ENCODE data around the gene ADRM1.

ADRM1 gene

DNA sequence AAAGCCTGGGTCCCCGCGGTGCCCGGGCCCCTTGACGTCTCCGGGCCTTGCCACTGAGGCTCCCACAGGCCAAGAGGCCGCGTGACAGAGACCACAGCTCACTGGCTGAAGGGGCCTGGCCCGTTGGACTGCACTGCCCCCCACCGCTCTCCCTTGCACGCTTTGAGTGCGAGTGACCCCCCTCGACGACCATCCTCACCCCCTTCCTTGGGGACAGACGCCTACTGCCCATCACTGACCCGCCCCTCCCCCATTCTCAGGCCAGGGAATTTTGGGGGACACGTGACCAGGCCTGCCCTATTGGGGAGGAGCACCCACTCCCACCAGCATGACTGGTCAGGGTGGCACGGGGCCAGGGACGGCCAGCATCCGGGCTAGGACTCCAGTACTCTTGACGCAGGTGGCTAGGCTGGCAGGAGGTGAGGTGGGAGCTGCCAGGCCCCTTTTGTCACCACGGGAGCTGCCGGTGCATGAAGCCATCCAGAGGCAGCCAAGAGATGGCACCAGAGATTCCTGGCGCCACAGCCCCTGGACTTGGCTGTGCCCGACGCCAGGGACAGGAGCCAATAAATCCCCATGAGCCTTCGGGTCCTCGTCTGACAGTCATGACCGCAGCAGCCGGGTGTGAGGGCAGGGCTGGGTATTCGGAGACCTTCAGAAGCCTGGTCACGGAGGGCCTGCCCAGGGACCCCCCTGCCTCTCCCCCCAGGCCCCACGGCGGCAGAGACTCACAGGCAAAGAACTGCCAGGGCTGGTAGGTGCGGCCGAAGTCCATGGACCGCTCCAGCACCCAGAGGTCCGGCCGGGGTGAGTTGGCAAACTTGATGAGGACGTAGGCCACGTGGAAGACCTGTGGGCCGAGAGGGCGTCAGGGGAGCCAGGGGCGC is 49.8 kb downstream of the ADRM1 start:
- Histone ChIP-seq H3K4me1 (ENCODE audit: insufficient read depth, low read length, severe bottlenecking) (no peaks in the 10 kb centered on the region), H3K27me3 (ENCODE audit: insufficient read depth, low read length) (peaks cover 7% of the 10 kb centered on the region; the same call in 1 of the 2 replicates), H3K4me2 (ENCODE audit: low read length) (no peak overlapping the region), H3F3A (ENCODE audit: insufficient read depth, low read length) (no peaks in the 10 kb centered on the region), H3K9me3 (ENCODE audit: low read length) (no peaks in the 10 kb centered on the region), H3K36me3 (ENCODE audit: insufficient read depth, low read length) (no peaks in the 10 kb centered on the region), H2AFZ (ENCODE audit: low read length) (no peak overlapping the region), H4K20me1 (ENCODE audit: insufficient read depth, low read length) (no peaks in the 10 kb centered on the region), H3K4me3 (ENCODE audit: low read depth, low read length, poor library complexity, severe bottlenecking) (no peak overlapping the region), H3K9ac (ENCODE audit: low read length) (no peak overlapping the region), H3K79me2 (ENCODE audit: insufficient read depth, low read length) (no peaks in the 10 kb centered on the region), H3K9me2 (ENCODE audit: low read depth, low read length) (no peaks in the 10 kb centered on the region), H3K27ac (ENCODE audit: low read depth, low read length, poor library complexity, severe bottlenecking) (no peak overlapping the region)
- no peak for TF ChIP-seq EZH2 (IDR thresholded peaks at IDR 0.05; ENCODE audit: borderline replicate concordance, low read length)
- TF ChIP-seq, protein P1, sequence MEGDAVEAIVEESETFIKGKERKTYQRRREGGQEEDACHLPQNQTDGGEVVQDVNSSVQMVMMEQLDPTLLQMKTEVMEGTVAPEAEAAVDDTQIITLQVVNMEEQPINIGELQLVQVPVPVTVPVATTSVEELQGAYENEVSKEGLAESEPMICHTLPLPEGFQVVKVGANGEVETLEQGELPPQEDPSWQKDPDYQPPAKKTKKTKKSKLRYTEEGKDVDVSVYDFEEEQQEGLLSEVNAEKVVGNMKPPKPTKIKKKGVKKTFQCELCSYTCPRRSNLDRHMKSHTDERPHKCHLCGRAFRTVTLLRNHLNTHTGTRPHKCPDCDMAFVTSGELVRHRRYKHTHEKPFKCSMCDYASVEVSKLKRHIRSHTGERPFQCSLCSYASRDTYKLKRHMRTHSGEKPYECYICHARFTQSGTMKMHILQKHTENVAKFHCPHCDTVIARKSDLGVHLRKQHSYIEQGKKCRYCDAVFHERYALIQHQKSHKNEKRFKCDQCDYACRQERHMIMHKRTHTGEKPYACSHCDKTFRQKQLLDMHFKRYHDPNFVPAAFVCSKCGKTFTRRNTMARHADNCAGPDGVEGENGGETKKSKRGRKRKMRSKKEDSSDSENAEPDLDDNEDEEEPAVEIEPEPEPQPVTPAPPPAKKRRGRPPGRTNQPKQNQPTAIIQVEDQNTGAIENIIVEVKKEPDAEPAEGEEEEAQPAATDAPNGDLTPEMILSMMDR (IDR thresholded peaks at IDR 0.05; ENCODE audit: low read length), result no peak

DNA sequence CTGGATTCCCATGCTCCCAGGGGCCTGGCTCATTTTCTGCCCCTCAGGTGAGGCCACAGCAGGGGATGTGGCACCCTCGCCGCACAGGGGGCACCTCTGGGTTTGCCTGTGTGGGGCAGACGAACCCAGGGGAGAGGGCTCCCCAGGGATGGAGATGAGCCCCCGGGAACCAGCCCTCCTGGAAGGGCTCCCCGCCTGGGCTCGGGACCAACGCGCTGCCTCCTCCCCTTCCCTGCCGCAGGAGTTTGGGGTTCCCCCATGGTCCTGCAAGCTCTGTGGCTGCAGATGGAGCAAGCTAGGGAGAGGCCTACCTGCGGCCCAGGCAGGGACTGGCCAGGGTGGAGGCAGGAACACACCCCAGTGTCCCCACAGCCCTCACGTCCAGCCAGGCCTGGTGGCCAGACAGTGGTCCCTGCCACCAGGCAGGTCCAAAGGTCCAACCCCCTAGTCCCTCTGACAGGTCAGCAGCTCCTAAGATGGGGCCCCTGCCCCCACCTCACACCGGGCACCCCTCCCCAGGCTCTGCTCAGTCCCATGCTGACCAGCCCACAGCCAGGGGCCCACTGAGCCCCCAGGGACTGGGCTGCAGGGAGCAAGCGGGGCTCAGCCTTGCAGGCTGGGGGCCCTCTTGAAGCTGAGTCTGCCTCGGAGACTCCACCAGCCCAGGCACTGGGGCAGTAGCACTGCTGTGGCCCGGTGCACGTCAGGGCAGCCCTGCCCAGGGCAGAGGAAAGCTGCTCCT is 50.7 kb downstream of the ADRM1 start:
- Histone ChIP-seq H3K9ac (ENCODE audit: low read length) (no peak overlapping the region), H3K4me1 (ENCODE audit: insufficient read depth, low read length, severe bottlenecking) (no peaks in the 10 kb centered on the region), H3K9me3 (ENCODE audit: low read length) (no peaks in the 10 kb centered on the region), H3K4me2 (ENCODE audit: low read length) (no peak overlapping the region), H4K20me1 (ENCODE audit: insufficient read depth, low read length) (no peaks in the 10 kb centered on the region), H2AFZ (ENCODE audit: low read length) (no peak overlapping the region), H3K9me2 (ENCODE audit: low read depth, low read length) (no peaks in the 10 kb centered on the region), H3K79me2 (ENCODE audit: insufficient read depth, low read length) (no peaks in the 10 kb centered on the region), H3K27ac (ENCODE audit: low read depth, low read length, poor library complexity, severe bottlenecking) (no peak overlapping the region), H3F3A (ENCODE audit: insufficient read depth, low read length) (no peaks in the 10 kb centered on the region), H3K27me3 (ENCODE audit: insufficient read depth, low read length) (peaks cover 7% of the 10 kb centered on the region; the same call in 1 of the 2 replicates), H3K4me3 (ENCODE audit: low read depth, low read length, poor library complexity, severe bottlenecking) (no peak overlapping the region), H3K36me3 (ENCODE audit: insufficient read depth, low read length) (no peaks in the 10 kb centered on the region)
- TF ChIP-seq EZH2 (IDR thresholded peaks at IDR 0.05; ENCODE audit: borderline replicate concordance, low read length), result no peak
- TF ChIP-seq, protein P1 (IDR thresholded peaks at IDR 0.05; ENCODE audit: low read length), result no peak

- H3K4me1 ChIP-seq (ENCODE audit: insufficient read depth, low read length, severe bottlenecking), result no peaks in the 10 kb centered on the region
Measured at GRCh38 chr20:62354031-62354808, 51.4 kb downstream of the ADRM1 start.

More at GRCh38 chr20:62354031-62354808, 51.4 kb downstream of the ADRM1 start:
- H3F3A ChIP-seq (ENCODE audit: insufficient read depth, low read length), result no peaks in the 10 kb centered on the region
- H3K27ac ChIP-seq (ENCODE audit: low read depth, low read length, poor library complexity, severe bottlenecking), result no peak overlapping the region
- no peak overlapping the region for H3K9ac ChIP-seq (ENCODE audit: low read length)
- no peak overlapping the region for H3K4me2 ChIP-seq (ENCODE audit: low read length)
- TF ChIP-seq, protein P1 (IDR thresholded peaks at IDR 0.05; ENCODE audit: low read length), result no peak
- no peak for TF ChIP-seq EZH2 (IDR thresholded peaks at IDR 0.05; ENCODE audit: borderline replicate concordance, low read length)
- no peaks in the 10 kb centered on the region for H4K20me1 ChIP-seq (ENCODE audit: insufficient read depth, low read length)
- no peaks in the 10 kb centered on the region for H3K9me2 ChIP-seq (ENCODE audit: low read depth, low read length)
- H3K79me2 ChIP-seq (ENCODE audit: insufficient read depth, low read length), result no peaks in the 10 kb centered on the region
- no peaks in the 10 kb centered on the region for H3K36me3 ChIP-seq (ENCODE audit: insufficient read depth, low read length)
- H2AFZ ChIP-seq (ENCODE audit: low read length), result no peak overlapping the region
- peaks cover 7% of the 10 kb centered on the region; the same call in 1 of the 2 replicates for H3K27me3 ChIP-seq (ENCODE audit: insufficient read depth, low read length)
- no peak overlapping the region for H3K4me3 ChIP-seq (ENCODE audit: low read depth, low read length, poor library complexity, severe bottlenecking)
- H3K9me3 ChIP-seq (ENCODE audit: low read length), result no peaks in the 10 kb centered on the region
